IMR-90 (cell line): ENCODE measurements around the gene HOXC12. TPM values are rescaled to one million over a fixed set of nuclear protein-coding genes. Genes with fewer than 3 reads are reported as not detected.

ENCODE experiments used
- ATAC-seq: fragments of 200-7000 bp; cut with Tn5 transposase; 2 replicates; pipeline ENCODE4 v1.9.1; 2020; ENCODE audit warnings: low read depth, mild to moderate bottlenecking, moderate library complexity
- BruUV-seq: library from RNA; stranded (reverse); fragments of 400-500 nt; replicated peaks from 2 replicates; lab custom pipeline; 2021; lab: Mats Ljungman, UMichigan
- CTCF ChIA-PET: fragments of 300-600 bp; formaldehyde crosslinking; extraction: SDS; loops from one replicate; lab custom pipeline; 2021; ENCODE audit warnings: antibody characterized with exemption; lab: Yijun Ruan, JAX
- POLR2A ChIA-PET: fragments of 300-600 bp; sonication (Branson Sonifier 250); formaldehyde crosslinking; loops from one replicate; lab custom pipeline; 2022; ENCODE audit warnings: antibody characterized with exemption; ENCODE audit not compliant: unreplicated experiment; lab: Charles Lee
- DNase-seq: peaks from one replicate; pipeline ENCODE4 v3.0.0; 2013
- H2AFZ ChIP-seq: replicated peaks from 2 replicates; pipeline ENCODE3; 2013; ENCODE audit warnings: low read length, mild to moderate bottlenecking; ENCODE audit not compliant: poor library complexity
- H2AK5ac ChIP-seq: 2 replicates; pipeline ENCODE4 v1.6.1; 2013; ENCODE audit warnings: low read depth, low read length, inconsistent platforms
- H2AK9ac ChIP-seq: replicated peaks from 2 replicates; pipeline ENCODE3; 2013; ENCODE audit warnings: mild to moderate bottlenecking, low read depth, low read length, moderate library complexity; ENCODE audit not compliant: poor library complexity
- H2BK120ac ChIP-seq: 2 replicates; pipeline ENCODE4 v1.6.1; 2013; ENCODE audit warnings: low read depth, low read length, inconsistent platforms
- H2BK15ac ChIP-seq: 3 replicates; pipeline ENCODE4 v1.6.1; 2013; ENCODE audit warnings: low read depth, low read length, inconsistent platforms
- H2BK20ac ChIP-seq: 2 replicates; pipeline ENCODE4 v1.6.1; 2013; ENCODE audit warnings: low read depth, mild to moderate bottlenecking, inconsistent platforms, low read length, moderate library complexity
- H2BK5ac ChIP-seq: 2 replicates; pipeline ENCODE4 v1.6.1; 2013; ENCODE audit warnings: mild to moderate bottlenecking, low read depth, low read length, inconsistent platforms; ENCODE audit not compliant: poor library complexity, severe bottlenecking
- H3K14ac ChIP-seq: replicated peaks from 2 replicates; pipeline ENCODE4 v1.6.1; 2013; ENCODE audit warnings: low read depth, low read length, inconsistent platforms
- H3K18ac ChIP-seq: 2 replicates; pipeline ENCODE4 v1.6.1; 2013; ENCODE audit warnings: low read depth, low read length, control low read depth
- H3K23ac ChIP-seq: 2 replicates; pipeline ENCODE4 v1.6.1; 2013; ENCODE audit warnings: low read depth, low read length, inconsistent platforms
- H3K27ac ChIP-seq: 2 replicates; pipeline ENCODE4 v1.5.1; 2013; ENCODE audit warnings: mild to moderate bottlenecking, control low read depth, low read length; ENCODE audit not compliant: insufficient read depth
- H3K27me3 ChIP-seq: 2 replicates; pipeline ENCODE4 v1.6.1; 2013; ENCODE audit warnings: low read length; ENCODE audit not compliant: control insufficient read depth, insufficient read depth
- H3K36me3 ChIP-seq: 2 replicates; pipeline ENCODE4 v1.6.1; 2013; ENCODE audit warnings: low read length, mixed read lengths; ENCODE audit not compliant: control insufficient read depth, insufficient read depth
- H3K4ac ChIP-seq: 2 replicates; pipeline ENCODE4 v1.6.1; 2013; ENCODE audit warnings: low read depth, low read length, inconsistent platforms
- H3K4me1 ChIP-seq: 2 replicates; pipeline ENCODE4 v1.6.1; 2013; ENCODE audit warnings: low read length, mixed read lengths; ENCODE audit not compliant: control insufficient read depth, insufficient read depth
- H3K4me2 ChIP-seq: 2 replicates; pipeline ENCODE4 v1.6.1; 2013; ENCODE audit warnings: low read depth, mild to moderate bottlenecking, control low read depth, low read length, moderate library complexity
- H3K4me3 ChIP-seq: 2 replicates; pipeline ENCODE4 v1.5.1; 2013; ENCODE audit warnings: low read depth, mild to moderate bottlenecking, control low read depth, low read length, moderate library complexity; ENCODE audit not compliant: insufficient read depth
- H3K56ac ChIP-seq: 2 replicates; pipeline ENCODE4 v1.6.1; 2013; ENCODE audit warnings: low read length, inconsistent platforms; ENCODE audit not compliant: insufficient read depth; ENCODE audit errors: extremely low read depth
- H3K79me1 ChIP-seq, 2 experiments: 2 replicates each; pipeline ENCODE4 v1.6.1; 2013; ENCODE audit warnings: low read length in 2 of 2, inconsistent platforms in 1 of 2, low read depth in 1 of 2
- H3K9ac ChIP-seq: 2 replicates; pipeline ENCODE4 v1.6.1; 2013; ENCODE audit warnings: low read depth, low read length, control low read depth
- H3K9me1 ChIP-seq: 2 replicates; pipeline ENCODE4 v1.6.1; 2013; ENCODE audit warnings: low read length, inconsistent platforms; ENCODE audit not compliant: insufficient read depth
- H3K9me3 ChIP-seq: 2 replicates; pipeline ENCODE4 v1.6.1; 2013; ENCODE audit warnings: low read length; ENCODE audit not compliant: control insufficient read depth, insufficient read depth
- H4K20me1 ChIP-seq: 2 replicates; pipeline ENCODE4 v1.6.1; 2013; ENCODE audit warnings: low read length, inconsistent platforms; ENCODE audit not compliant: insufficient read depth
- H4K5ac ChIP-seq: 2 replicates; pipeline ENCODE4 v1.6.1; 2013; ENCODE audit warnings: mild to moderate bottlenecking, low read depth, low read length, control low read depth
- H4K8ac ChIP-seq, 2 experiments: 2 replicates each; pipeline ENCODE4 v1.6.1; 2013; ENCODE audit warnings: low read depth in 2 of 2, low read length in 2 of 2, control low read depth in 1 of 2, inconsistent platforms in 1 of 2
- H4K91ac ChIP-seq: 2 replicates; pipeline ENCODE4 v1.6.1; 2013; ENCODE audit warnings: low read depth, low read length, inconsistent platforms; ENCODE audit not compliant: insufficient read depth
- SMC3 ChIP-seq: fragments of 150-350 bp; IDR thresholded peaks from 2 replicates; pipeline ENCODE4 v1.6.1; 2016; ENCODE audit warnings: low read depth, mild to moderate bottlenecking, antibody characterized with exemption, low read length, moderate library complexity
- WGBS, 2 experiments: methylation state at CpG; one replicate each; pipeline versions ENCODE4 v1.1.5 to v1.1.7; 2013; ENCODE audit warnings: missing lambda C conversion rate in 2 of 2; ENCODE audit not compliant: insufficient read length in 1 of 2; ENCODE audit errors: extremely low coverage in 2 of 2; 5-methylcytosine and 5-hydroxymethylcytosine counted together
- dilution Hi-C: fragments of 300-500 bp; cut with HindIII; formaldehyde crosslinking; loops from one replicate; pipeline ENCODE4 v1.14.3; 2018; ENCODE audit warnings: low sequenced_read_pairs; ENCODE audit not compliant: unreplicated experiment
- in situ Hi-C: fragments of 300-500 bp; cut with MboI; formaldehyde crosslinking; loops from 3 replicates; pipeline ENCODE4 v1.14.3; 2019; ENCODE audit warnings: low sequenced_read_pairs, inconsistent platforms, mixed read lengths
- intact Hi-C: fragments of 100-400 bp; cut with micrococcal nuclease; formaldehyde crosslinking; loops from 2 replicates; pipeline ENCODE4 v1.10.0; 2022
- polyA plus RNA-seq, 3 experiments: library from polyadenylated mRNA; depleted of rRNA; stranded (reverse); fragments of >200 nt; gene quantifications; 2 replicates each; pipeline ENCODE4 v1.2.3, GENCODE V29; 2012; ENCODE audit warnings: low replicate concordance in 1 of 3
- total RNA-seq: library from RNA; depleted of rRNA; stranded (reverse); fragments of >200 nt; gene quantifications from 2 replicates; pipeline ENCODE4 v1.2.3, GENCODE V29; 2012

The HOXC12 gene
- total and polyA plus RNA-seq, 2 of the 4 experiments (the other 2 are of a cell fraction): not detected

DNA sequence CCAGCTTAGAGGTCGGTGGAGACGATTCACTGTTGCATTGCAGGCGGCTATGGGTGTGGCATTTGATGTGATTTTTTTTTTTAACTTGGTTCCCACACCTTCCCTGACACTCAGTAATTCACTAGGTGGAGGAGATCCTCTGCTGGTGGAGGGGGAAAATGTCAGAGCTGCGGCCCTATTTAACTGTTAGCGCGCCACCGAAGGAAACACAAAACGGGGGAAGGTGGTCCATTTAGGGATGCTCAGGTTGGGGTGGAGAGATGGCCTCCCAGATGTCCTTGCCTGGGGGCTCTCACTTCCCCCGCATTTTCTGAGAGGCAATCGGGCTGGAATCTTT lies 4.3 kb upstream of the HOXC12 start:
- dilution Hi-C loops: no loop called here
- BruUV-seq: no TSS peak

More for the DNA sequence above, 4.3 kb upstream of the HOXC12 start:
- Histone ChIP-seq H3K4me1 (no peaks in the 10 kb centered on the region), H4K20me1 (no peaks in the 10 kb centered on the region), H3K56ac (no peak overlapping the region), H3K27me3 (peaks cover 94% of the 10 kb centered on the region), H2AFZ (no peak overlapping the region), H3K14ac (no peak overlapping the region), H3K27ac (no peak overlapping the region), H3K4me3 (no peak overlapping the region), H4K8ac (no peak overlapping the region), H3K4ac (no peak overlapping the region), H3K18ac (no peak overlapping the region), H3K4me2 (no peak overlapping the region), H3K23ac (no peak overlapping the region), H2BK5ac (no peak overlapping the region), H3K79me1 (no peaks in the 10 kb centered on the region), H2AK5ac (no peak overlapping the region), H4K5ac (no peak overlapping the region), H2AK9ac (no peak overlapping the region), H3K9me3 (peaks cover 7% of the 10 kb centered on the region; the same call in 1 of the 2 replicates), H2BK20ac (no peak overlapping the region), H3K9me1 (no peaks in the 10 kb centered on the region), H2BK15ac (no peak overlapping the region), H4K91ac (no peak overlapping the region), H3K36me3 (no peaks in the 10 kb centered on the region), H2BK120ac (no peak overlapping the region), H3K9ac (no peak overlapping the region)
- intact Hi-C loops (no loop called here), in situ Hi-C loops (no loop called here)
- WGBS, 2 experiments: no CpG with 5 or more reads among the region's 10 CpGs
- CTCF ChIA-PET: no interaction called here
- no peak for TF ChIP-seq SMC3
- POLR2A ChIA-PET: no interaction called here
- DNase-seq (no peak), ATAC-seq (no peak)
